HEK293T (cell line): ENCODE results near the gene CRB3.

ENCODE experiments used
- ARNT ChIP-seq: fragments of 450-650 bp; IDR thresholded peaks from 2 replicates; pipeline ENCODE4 v1.6.1; 2017; ENCODE audit warnings: mild to moderate bottlenecking
- BHLHE40 ChIP-seq: fragments of 450-650 bp; IDR thresholded peaks from 2 replicates; pipeline ENCODE4 v1.6.1; 2016; ENCODE audit warnings: mild to moderate bottlenecking, moderate library complexity, borderline replicate concordance
- LEF1 ChIP-seq: fragments of 450-650 bp; IDR thresholded peaks from 2 replicates; pipeline ENCODE4 v1.6.1; 2017; ENCODE audit warnings: mild to moderate bottlenecking, borderline replicate concordance
- SP1 ChIP-seq: fragments of 450-650 bp; IDR thresholded peaks from 2 replicates; pipeline ENCODE4 v1.6.1; 2017
- ZNF384 ChIP-seq: fragments of 450-650 bp; IDR thresholded peaks from 2 replicates; pipeline ENCODE4 v1.6.1; 2016

- TF ChIP-seq ZNF384 (no peak), ARNT (no peak), LEF1 (no peak), SP1 (no peak), BHLHE40 (no peak)
Measured at GRCh38 chr19:6450166-6450565, 13.9 kb upstream of the CRB3 start.
